ENCODE measurements around the gene TMEM209.
"Not testable (repeated sequence)": the region's sequence is repeated elsewhere in the genome, so short reads cannot be mapped to it uniquely, and the experiment has no call there.

DNA sequence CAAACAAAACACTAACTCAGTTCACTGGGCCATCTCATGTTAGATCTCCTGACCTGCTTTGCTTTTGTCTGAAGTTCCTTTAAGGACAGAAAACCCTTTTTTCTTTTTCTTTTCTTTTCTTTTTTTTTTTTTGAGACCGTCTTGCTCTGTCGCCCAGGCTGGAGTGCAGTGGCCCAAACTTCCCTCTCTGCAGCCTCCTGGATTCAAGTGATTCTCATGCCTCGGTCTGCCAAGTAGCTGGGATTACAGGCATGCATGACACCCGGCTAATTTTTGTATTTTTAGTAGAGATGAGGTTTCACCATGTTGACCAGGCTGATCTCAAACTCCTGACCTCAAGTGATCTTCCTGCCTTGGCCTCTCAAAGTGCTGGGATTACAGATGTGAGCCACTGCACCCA lies 31.2 kb upstream of the TMEM209 start:
- TF ChIP-seq, protein P1, sequence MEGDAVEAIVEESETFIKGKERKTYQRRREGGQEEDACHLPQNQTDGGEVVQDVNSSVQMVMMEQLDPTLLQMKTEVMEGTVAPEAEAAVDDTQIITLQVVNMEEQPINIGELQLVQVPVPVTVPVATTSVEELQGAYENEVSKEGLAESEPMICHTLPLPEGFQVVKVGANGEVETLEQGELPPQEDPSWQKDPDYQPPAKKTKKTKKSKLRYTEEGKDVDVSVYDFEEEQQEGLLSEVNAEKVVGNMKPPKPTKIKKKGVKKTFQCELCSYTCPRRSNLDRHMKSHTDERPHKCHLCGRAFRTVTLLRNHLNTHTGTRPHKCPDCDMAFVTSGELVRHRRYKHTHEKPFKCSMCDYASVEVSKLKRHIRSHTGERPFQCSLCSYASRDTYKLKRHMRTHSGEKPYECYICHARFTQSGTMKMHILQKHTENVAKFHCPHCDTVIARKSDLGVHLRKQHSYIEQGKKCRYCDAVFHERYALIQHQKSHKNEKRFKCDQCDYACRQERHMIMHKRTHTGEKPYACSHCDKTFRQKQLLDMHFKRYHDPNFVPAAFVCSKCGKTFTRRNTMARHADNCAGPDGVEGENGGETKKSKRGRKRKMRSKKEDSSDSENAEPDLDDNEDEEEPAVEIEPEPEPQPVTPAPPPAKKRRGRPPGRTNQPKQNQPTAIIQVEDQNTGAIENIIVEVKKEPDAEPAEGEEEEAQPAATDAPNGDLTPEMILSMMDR (IDR thresholded peaks at IDR 0.05; ENCODE audit: insufficient read depth, low read length): not testable (repeated sequence)
- TF ChIP-seq POLR2AphosphoS5 (IDR thresholded peaks at IDR 0.05; ENCODE audit: low read depth); SPI1 (IDR thresholded peaks at IDR 0.05; ENCODE audit: borderline replicate concordance, low read depth); GABPA (IDR thresholded peaks at IDR 0.05; ENCODE audit: low read depth): not testable (repeated sequence)
- TF ChIP-seq, protein P2, sequence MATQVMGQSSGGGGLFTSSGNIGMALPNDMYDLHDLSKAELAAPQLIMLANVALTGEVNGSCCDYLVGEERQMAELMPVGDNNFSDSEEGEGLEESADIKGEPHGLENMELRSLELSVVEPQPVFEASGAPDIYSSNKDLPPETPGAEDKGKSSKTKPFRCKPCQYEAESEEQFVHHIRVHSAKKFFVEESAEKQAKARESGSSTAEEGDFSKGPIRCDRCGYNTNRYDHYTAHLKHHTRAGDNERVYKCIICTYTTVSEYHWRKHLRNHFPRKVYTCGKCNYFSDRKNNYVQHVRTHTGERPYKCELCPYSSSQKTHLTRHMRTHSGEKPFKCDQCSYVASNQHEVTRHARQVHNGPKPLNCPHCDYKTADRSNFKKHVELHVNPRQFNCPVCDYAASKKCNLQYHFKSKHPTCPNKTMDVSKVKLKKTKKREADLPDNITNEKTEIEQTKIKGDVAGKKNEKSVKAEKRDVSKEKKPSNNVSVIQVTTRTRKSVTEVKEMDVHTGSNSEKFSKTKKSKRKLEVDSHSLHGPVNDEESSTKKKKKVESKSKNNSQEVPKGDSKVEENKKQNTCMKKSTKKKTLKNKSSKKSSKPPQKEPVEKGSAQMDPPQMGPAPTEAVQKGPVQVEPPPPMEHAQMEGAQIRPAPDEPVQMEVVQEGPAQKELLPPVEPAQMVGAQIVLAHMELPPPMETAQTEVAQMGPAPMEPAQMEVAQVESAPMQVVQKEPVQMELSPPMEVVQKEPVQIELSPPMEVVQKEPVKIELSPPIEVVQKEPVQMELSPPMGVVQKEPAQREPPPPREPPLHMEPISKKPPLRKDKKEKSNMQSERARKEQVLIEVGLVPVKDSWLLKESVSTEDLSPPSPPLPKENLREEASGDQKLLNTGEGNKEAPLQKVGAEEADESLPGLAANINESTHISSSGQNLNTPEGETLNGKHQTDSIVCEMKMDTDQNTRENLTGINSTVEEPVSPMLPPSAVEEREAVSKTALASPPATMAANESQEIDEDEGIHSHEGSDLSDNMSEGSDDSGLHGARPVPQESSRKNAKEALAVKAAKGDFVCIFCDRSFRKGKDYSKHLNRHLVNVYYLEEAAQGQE (IDR thresholded peaks at IDR 0.05; ENCODE audit: insufficient replicate concordance, low read depth): not testable (repeated sequence)

Data from HL-60 (cell line).